Hepatocyte (in vitro differentiated cells): ENCODE results near the gene TSPO2. TPM values are rescaled to one million over a fixed set of nuclear protein-coding genes. Genes with fewer than 3 reads are reported as not detected.

Experiments
- DNase-seq: peaks from one replicate; pipeline ENCODE4 v3.0.0-alpha.2; 2016; ENCODE audit warnings: low spot score
- H2AFZ ChIP-seq: fragments of 200-600 bp; sonication (generic); 2 replicates; pipeline ENCODE4 v1.6.0; 2016; ENCODE audit warnings: antibody characterized with exemption, mild to moderate bottlenecking
- H3K27ac ChIP-seq: fragments of 200-600 bp; sonication (generic); 2 replicates; pipeline ENCODE4 v1.5.1; 2016; ENCODE audit warnings: mild to moderate bottlenecking
- H3K27me3 ChIP-seq: fragments of 200-600 bp; sonication (generic); 2 replicates; pipeline ENCODE4 v1.6.1; 2016
- H3K36me3 ChIP-seq: fragments of 200-600 bp; sonication (generic); replicated peaks from 2 replicates; pipeline ENCODE4 v1.5.1; 2016; ENCODE audit warnings: low read depth; ENCODE audit not compliant: insufficient read depth
- H3K4me1 ChIP-seq: fragments of 200-600 bp; sonication (generic); 2 replicates; pipeline ENCODE4 v1.5.1; 2016; ENCODE audit warnings: mild to moderate bottlenecking, moderate library complexity; ENCODE audit not compliant: insufficient read depth
- H3K4me2 ChIP-seq: fragments of 200-600 bp; sonication (generic); 2 replicates; pipeline ENCODE4 v1.6.0; 2016
- H3K4me3 ChIP-seq: fragments of 200-600 bp; sonication (generic); 2 replicates; pipeline ENCODE4 v1.5.1; 2016; ENCODE audit warnings: mild to moderate bottlenecking
- H3K79me2 ChIP-seq: fragments of 200-600 bp; sonication (generic); 2 replicates; pipeline ENCODE4 v1.6.0; 2017; ENCODE audit warnings: mild to moderate bottlenecking
- H3K9me2 ChIP-seq: fragments of 200-600 bp; sonication (generic); replicated peaks from 2 replicates; pipeline ENCODE4 v1.6.0; 2017; ENCODE audit warnings: mild to moderate bottlenecking; ENCODE audit not compliant: insufficient read depth
- H3K9me3 ChIP-seq: fragments of 200-600 bp; sonication (generic); 2 replicates; pipeline ENCODE4 v1.5.1; 2016; ENCODE audit warnings: low read depth, mild to moderate bottlenecking
- H4K20me1 ChIP-seq: fragments of 200-600 bp; sonication (generic); 2 replicates; pipeline ENCODE4 v1.6.0; 2016; ENCODE audit warnings: mild to moderate bottlenecking; ENCODE audit not compliant: insufficient read depth, poor library complexity, severe bottlenecking
- EZH2 ChIP-seq: fragments of 200-600 bp; sonication (generic); IDR thresholded peaks from 2 replicates; pipeline ENCODE4 v1.6.1; 2016; ENCODE audit warnings: antibody characterized with exemption, mild to moderate bottlenecking, borderline replicate concordance
- EZH2phosphoT487 ChIP-seq: fragments of 200-600 bp; sonication (generic); IDR thresholded peaks from one replicate; pipeline ENCODE4 v1.6.1; 2018; ENCODE audit warnings: antibody characterized with exemption, mild to moderate bottlenecking, low read depth, moderate library complexity; ENCODE audit not compliant: unreplicated experiment, severe bottlenecking
- WGBS: methylation state at CpG from one replicate; pipeline ENCODE4 v1.1.6; 2016; ENCODE audit warnings: low lambda C conversion rate; ENCODE audit errors: missing lambda C conversion rate; 5-methylcytosine and 5-hydroxymethylcytosine counted together
- polyA plus RNA-seq: library from polyadenylated mRNA; unstranded; fragments of >200 nt; fragmentation: Nextera tagmentation; extraction: Ambion mirVana; gene quantifications from 2 replicates; pipeline ENCODE4 v1.2.1, GENCODE V29; 2016
- total RNA-seq: library from RNA; depleted of rRNA; stranded (reverse); fragments of >200 nt; gene quantifications from 2 replicates; pipeline ENCODE4 v1.2.3, GENCODE V29; 2014
- TF ChIP-seq, protein P1 (sequence below): fragments of 200-600 bp; sonication (generic); IDR thresholded peaks from 2 replicates; pipeline ENCODE4 v1.5.1; 2016; ENCODE audit warnings: antibody characterized with exemption, mild to moderate bottlenecking; ENCODE audit not compliant: poor library complexity

TSPO2 gene
- total and polyA plus RNA-seq, 2 experiments from 2014 or later = 0.27 to 0.36 TPM

DNA sequence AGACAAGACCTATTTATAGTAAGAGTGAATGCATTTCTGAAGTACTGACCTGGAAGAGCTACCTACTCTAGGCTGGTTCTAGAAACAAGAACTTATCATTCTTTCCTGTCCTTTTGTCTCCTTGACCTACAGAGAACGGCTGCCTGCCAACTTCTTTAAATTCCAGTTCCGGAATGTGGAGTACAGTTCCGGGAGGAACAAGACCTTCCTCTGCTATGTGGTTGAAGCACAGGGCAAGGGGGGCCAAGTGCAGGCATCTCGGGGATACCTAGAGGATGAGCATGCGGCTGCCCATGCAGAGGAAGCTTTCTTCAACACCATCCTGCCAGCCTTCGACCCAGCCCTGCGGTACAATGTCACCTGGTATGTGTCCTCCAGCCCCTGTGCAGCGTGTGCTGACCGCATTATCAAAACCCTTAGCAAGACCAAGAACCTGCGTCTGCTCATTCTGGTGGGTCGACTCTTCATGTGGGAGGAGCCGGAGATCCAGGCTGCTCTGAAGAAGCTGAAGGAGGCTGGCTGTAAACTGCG, 19.0 kb downstream of the TSPO2 start:
- Histone ChIP-seq H4K20me1 (no peaks in the 10 kb centered on the region), H2AFZ (no peak overlapping the region), H3K27me3 (no peaks in the 10 kb centered on the region), H3K36me3 (no peaks in the 10 kb centered on the region), H3K4me2 (no peak overlapping the region), H3K4me3 (no peak overlapping the region), H3K79me2 (no peaks in the 10 kb centered on the region), H3K9me3 (no peaks in the 10 kb centered on the region), H3K4me1 (peaks cover 47% of the 10 kb centered on the region), H3K27ac (peak overlapping the region; percentile 23), H3K9me2 (no peaks in the 10 kb centered on the region)
- DNase-seq = no peak
- TF ChIP-seq EZH2phosphoT487 = no peak
- no peak for TF ChIP-seq EZH2
- TF ChIP-seq, protein P1, sequence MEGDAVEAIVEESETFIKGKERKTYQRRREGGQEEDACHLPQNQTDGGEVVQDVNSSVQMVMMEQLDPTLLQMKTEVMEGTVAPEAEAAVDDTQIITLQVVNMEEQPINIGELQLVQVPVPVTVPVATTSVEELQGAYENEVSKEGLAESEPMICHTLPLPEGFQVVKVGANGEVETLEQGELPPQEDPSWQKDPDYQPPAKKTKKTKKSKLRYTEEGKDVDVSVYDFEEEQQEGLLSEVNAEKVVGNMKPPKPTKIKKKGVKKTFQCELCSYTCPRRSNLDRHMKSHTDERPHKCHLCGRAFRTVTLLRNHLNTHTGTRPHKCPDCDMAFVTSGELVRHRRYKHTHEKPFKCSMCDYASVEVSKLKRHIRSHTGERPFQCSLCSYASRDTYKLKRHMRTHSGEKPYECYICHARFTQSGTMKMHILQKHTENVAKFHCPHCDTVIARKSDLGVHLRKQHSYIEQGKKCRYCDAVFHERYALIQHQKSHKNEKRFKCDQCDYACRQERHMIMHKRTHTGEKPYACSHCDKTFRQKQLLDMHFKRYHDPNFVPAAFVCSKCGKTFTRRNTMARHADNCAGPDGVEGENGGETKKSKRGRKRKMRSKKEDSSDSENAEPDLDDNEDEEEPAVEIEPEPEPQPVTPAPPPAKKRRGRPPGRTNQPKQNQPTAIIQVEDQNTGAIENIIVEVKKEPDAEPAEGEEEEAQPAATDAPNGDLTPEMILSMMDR = no peak
- 93% methylated on average over 13 of the region's 13 CpGs for WGBS

DNA sequence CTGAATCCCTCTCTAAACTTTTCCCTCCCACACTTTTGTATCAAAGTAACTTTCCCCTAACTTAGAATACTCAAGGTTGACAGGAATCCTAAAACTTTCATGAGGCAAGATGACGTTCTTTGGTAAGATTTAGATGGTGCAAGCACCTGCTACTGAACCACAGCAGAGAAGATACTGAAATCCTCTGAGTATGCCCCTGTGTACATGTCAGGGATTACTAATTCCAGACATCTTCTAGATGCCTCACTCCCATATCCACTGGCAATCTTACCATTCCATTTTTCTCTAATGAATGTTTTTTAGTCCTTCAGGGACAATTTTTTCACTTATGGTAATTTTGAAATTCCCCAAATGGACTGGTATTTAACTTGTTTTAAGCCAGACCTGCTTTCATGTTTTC, 19.8 kb downstream of the TSPO2 start:
- Histone ChIP-seq H4K20me1 (no peaks in the 10 kb centered on the region), H3K27me3 (no peaks in the 10 kb centered on the region), H3K9me2 (no peaks in the 10 kb centered on the region), H3K4me2 (no peak overlapping the region), H3K9me3 (no peaks in the 10 kb centered on the region), H3K27ac (peak overlapping the region; percentile 76), H3K36me3 (no peaks in the 10 kb centered on the region), H3K4me1 (peaks cover 45% of the 10 kb centered on the region), H3K4me3 (no peak overlapping the region), H2AFZ (no peak overlapping the region), H3K79me2 (no peaks in the 10 kb centered on the region)
- WGBS = 90% methylated on average over 1 of the region's 1 CpG
- DNase-seq = no peak
- TF ChIP-seq, protein P1 = no peak
- TF ChIP-seq EZH2 (no peak), EZH2phosphoT487 (no peak)

DNA sequence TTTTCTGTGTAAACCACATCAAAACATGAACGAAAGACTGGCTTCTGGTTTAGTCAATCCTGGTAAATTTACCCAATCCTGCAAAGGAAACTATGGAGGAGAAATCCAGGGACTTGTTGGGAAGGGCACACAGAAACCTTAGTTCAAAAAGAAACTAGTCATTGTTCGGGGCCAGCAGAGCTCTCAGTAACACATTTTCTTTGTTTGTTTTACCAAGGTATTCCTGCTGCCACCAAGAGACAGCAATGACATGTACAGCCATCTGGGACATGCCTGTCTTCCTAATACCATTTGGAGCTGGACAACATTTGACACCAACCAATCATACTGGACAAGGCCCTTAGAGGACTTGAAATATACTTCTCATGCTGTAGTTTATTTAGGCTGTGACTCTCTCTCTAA, 21.6 kb downstream of the TSPO2 start:
- H2AFZ ChIP-seq = no peak overlapping the region
- WGBS = 52% methylated on average over 2 of the region's 2 CpGs
- H4K20me1 ChIP-seq = no peaks in the 10 kb centered on the region
- H3K4me1 ChIP-seq = peaks cover 39% of the 10 kb centered on the region
- no peak overlapping the region for H3K4me3 ChIP-seq
- H3K79me2 ChIP-seq = no peaks in the 10 kb centered on the region
- no peaks in the 10 kb centered on the region for H3K9me3 ChIP-seq
- no peaks in the 10 kb centered on the region for H3K27me3 ChIP-seq
- no peaks in the 10 kb centered on the region for H3K36me3 ChIP-seq
- peak overlapping the region; percentile 76 for H3K27ac ChIP-seq
- peak overlapping the region; percentile 19 for H3K4me2 ChIP-seq
- no peak for TF ChIP-seq EZH2phosphoT487
- TF ChIP-seq EZH2 = no peak
- TF ChIP-seq, protein P1 = no peak
- no peak for DNase-seq
- no peaks in the 10 kb centered on the region for H3K9me2 ChIP-seq

DNA sequence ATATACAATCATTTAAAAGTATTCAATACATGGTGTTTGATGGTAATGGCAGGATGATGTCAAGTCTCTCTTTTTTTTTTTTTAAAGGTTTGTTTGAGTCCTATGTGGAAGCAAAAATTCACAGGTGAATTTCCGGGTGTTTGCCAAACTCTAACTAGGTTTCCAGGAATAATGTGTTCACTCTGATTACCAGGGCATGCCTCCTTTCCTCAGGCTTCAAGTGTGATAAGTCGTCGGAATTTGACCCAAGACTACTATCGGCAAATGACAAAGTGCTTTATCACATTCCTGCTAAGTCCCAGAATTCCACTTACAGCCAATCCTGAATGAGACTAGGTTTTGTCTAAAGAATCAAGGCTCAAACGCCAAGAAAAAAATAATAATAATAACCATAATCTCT, 22.6 kb downstream of the TSPO2 start:
- 36% methylated on average over 5 of the region's 5 CpGs for WGBS
- Histone ChIP-seq H4K20me1 (no peaks in the 10 kb centered on the region), H3K4me1 (peaks cover 38% of the 10 kb centered on the region), H3K36me3 (no peaks in the 10 kb centered on the region), H2AFZ (no peak overlapping the region), H3K27ac (peak overlapping the region; percentile 76), H3K4me2 (peak overlapping the region; percentile 52), H3K4me3 (no peak overlapping the region), H3K9me2 (no peaks in the 10 kb centered on the region), H3K9me3 (no peaks in the 10 kb centered on the region), H3K79me2 (peaks cover 2% of the 10 kb centered on the region), H3K27me3 (no peaks in the 10 kb centered on the region)
- peak; percentile 59 for DNase-seq
- TF ChIP-seq EZH2 = no peak
- TF ChIP-seq, protein P1 = no peak
- no peak for TF ChIP-seq EZH2phosphoT487
